Breast epithelium (tissue), 4 donors: ENCODE data around the gene PHLDA3. TPM values are rescaled to one million over a fixed set of nuclear protein-coding genes. Genes with fewer than 3 reads are reported as not detected.
A peak's percentile ranks its signal among the peaks of the same experiment; 100 is the strongest.

Experiments used
- DNase-seq, 2 donors: peaks; one replicate each; pipeline ENCODE4 v3.0.0-alpha.2; 2019; ENCODE audit warnings: low spot score in 2 of 2
- H3K27ac ChIP-seq, 2 donors: fragments of 200-600 bp; sonication (generic) in 1 of 2; one replicate each; pipeline ENCODE4 v1.5.1; 2016 to 2019; ENCODE audit warnings: mild to moderate bottlenecking in 1 of 2
- H3K27me3 ChIP-seq, 2 donors: fragments of 200-600 bp; sonication (generic) in 1 of 2; one replicate each; pipeline versions ENCODE4 v1.5.1 to v1.6.0; 2017 to 2019; ENCODE audit warnings: control low read depth in 1 of 2, mild to moderate bottlenecking in 1 of 2
- H3K36me3 ChIP-seq: fragments of 200-600 bp; one replicate; pipeline ENCODE4 v1.5.1; 2019
- H3K4me1 ChIP-seq, 2 donors: fragments of 200-600 bp; sonication (generic); one replicate each; pipeline ENCODE4 v1.5.1; 2016 to 2019; ENCODE audit warnings: control low read depth in 1 of 2
- H3K4me3 ChIP-seq, 3 donors: fragments of 200-600 bp; sonication (generic); 1 replicate in 2 of 3; 2 replicates in 1 of 3; pipeline ENCODE4 v1.5.1; 2016 to 2019; ENCODE audit warnings: mild to moderate bottlenecking in 3 of 3, moderate library complexity in 2 of 3
- H3K9me3 ChIP-seq, 2 donors: fragments of 200-600 bp; sonication (generic) in 1 of 2; one replicate each; pipeline ENCODE4 v1.5.1; 2016 to 2019; ENCODE audit warnings: control low read depth in 1 of 2
- POLR2A ChIP-seq: fragments of 450-650 bp; IDR thresholded peaks from one replicate; pipeline ENCODE4 v1.6.1; 2016; ENCODE audit warnings: antibody characterized with exemption, mild to moderate bottlenecking, moderate library complexity
- POLR2AphosphoS5 ChIP-seq, 3 donors: sonication (generic); formaldehyde crosslinking; IDR thresholded peaks; one replicate each; pipeline ENCODE4 v1.6.1; 2017; ENCODE audit warnings: antibody characterized with exemption in 3 of 3
- intact Hi-C: fragments of 100-400 bp; cut with DNase I; formaldehyde crosslinking; loops from one replicate; pipeline ENCODE4 v1.15.1; 2023; ENCODE audit warnings: low total_unique reads
- total RNA-seq, 3 donors: library from RNA; depleted of rRNA; stranded (reverse); fragments of >200 nt; gene quantifications; one replicate each; pipeline ENCODE4 v1.1.0, GENCODE V29; 2016
- TF ChIP-seq, protein P1 (sequence below), 3 donors: fragments of 450-650 bp; IDR thresholded peaks; one replicate each; pipeline ENCODE4 v1.5.1; 2016 to 2017; ENCODE audit warnings: antibody characterized with exemption in 3 of 3, mild to moderate bottlenecking in 3 of 3, moderate library complexity in 3 of 3

The PHLDA3 gene
- total RNA-seq, 3 donors from 2014 or later: 65.7 to 116 (median 92.7) TPM

- H3K4me1 ChIP-seq: peaks cover 16 to 25% of the 10 kb centered on the region in 2 donors
These were observed 33.5 kb upstream of the PHLDA3 start for GRCh38 chr1:201502511-201502857.

DNA sequence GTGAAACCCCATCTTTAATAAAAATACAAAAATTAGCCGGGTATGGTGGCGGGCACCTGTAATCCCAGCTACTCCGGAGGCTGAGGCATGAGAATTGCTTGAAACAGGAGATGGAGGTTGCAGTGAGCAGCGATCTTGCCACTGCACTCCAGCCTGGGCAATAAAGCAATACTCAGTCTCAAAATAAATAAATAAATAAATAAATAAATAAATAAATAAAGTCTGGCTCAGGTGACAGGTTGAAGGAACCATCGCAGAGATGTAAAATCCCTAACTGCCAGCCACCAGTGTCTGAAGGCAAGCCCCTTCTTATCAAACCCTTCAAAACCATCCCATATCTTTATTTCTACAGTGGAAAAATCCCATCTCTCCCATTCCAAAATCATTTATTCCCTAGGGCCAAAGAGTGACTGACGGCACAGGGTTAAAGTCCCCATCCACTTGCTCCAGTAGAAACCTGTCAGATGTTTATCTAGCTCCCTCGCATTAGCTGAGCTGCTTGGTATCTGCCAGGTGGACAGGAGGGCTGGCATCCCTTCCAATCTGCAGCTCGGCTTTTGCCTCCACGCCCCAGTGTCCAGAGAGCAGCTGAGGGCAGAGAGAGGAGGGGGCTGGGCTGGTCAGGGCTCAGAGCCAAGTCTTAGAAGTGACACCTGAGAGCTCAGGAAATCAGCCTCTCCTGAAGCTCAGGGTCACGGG lies 33.0 kb upstream of the PHLDA3 start:
- H3K9me3 ChIP-seq: no peaks in the 10 kb centered on the region
- intact Hi-C loops: no loop called here
- H3K27me3 ChIP-seq: no peaks in the 10 kb centered on the region
- peak overlapping the region in 2 of 3 donors; percentile 88 to 96 for H3K4me3 ChIP-seq
- H3K27ac ChIP-seq: peak overlapping the region; percentile 97 to 99
- peak in 1 of 2 donors; percentile 69 for DNase-seq
- TF ChIP-seq POLR2A: no peak
- TF ChIP-seq, protein P1, sequence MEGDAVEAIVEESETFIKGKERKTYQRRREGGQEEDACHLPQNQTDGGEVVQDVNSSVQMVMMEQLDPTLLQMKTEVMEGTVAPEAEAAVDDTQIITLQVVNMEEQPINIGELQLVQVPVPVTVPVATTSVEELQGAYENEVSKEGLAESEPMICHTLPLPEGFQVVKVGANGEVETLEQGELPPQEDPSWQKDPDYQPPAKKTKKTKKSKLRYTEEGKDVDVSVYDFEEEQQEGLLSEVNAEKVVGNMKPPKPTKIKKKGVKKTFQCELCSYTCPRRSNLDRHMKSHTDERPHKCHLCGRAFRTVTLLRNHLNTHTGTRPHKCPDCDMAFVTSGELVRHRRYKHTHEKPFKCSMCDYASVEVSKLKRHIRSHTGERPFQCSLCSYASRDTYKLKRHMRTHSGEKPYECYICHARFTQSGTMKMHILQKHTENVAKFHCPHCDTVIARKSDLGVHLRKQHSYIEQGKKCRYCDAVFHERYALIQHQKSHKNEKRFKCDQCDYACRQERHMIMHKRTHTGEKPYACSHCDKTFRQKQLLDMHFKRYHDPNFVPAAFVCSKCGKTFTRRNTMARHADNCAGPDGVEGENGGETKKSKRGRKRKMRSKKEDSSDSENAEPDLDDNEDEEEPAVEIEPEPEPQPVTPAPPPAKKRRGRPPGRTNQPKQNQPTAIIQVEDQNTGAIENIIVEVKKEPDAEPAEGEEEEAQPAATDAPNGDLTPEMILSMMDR (IDR thresholded peaks at IDR 0.05): no peak
- TF ChIP-seq POLR2AphosphoS5 (IDR thresholded peaks at IDR 0.05): peak; percentile 39 to 48 (median 45)
- H3K4me1 ChIP-seq: peaks cover 15 to 20% of the 10 kb centered on the region in 2 donors
- no peaks in the 10 kb centered on the region for H3K36me3 ChIP-seq

More at GRCh38 chr1:201502511-201502857, 33.5 kb upstream of the PHLDA3 start:
- intact Hi-C loops: no loop called here
- Histone ChIP-seq H3K36me3 (no peaks in the 10 kb centered on the region), H3K4me3 (peak overlapping the region in 2 of 3 donors; percentile 88 to 96), H3K27ac (peak overlapping the region; percentile 97 to 99), H3K9me3 (no peaks in the 10 kb centered on the region), H3K27me3 (no peaks in the 10 kb centered on the region)
- DNase-seq: peak in 1 of 2 donors; percentile 18
- TF ChIP-seq POLR2A (no peak), POLR2AphosphoS5 (IDR thresholded peaks at IDR 0.05) (no peak)
- TF ChIP-seq, protein P1 (IDR thresholded peaks at IDR 0.05): no peak

- H3K9me3 ChIP-seq: no peaks in the 10 kb centered on the region
- intact Hi-C loops: no loop called here
- no peaks in the 10 kb centered on the region for H3K27me3 ChIP-seq
- no peaks in the 10 kb centered on the region for H3K36me3 ChIP-seq
- peak overlapping the region; percentile 97 to 99 for H3K27ac ChIP-seq
- peaks cover 20 to 24% of the 10 kb centered on the region in 2 donors for H3K4me1 ChIP-seq
- peak overlapping the region in 2 of 3 donors; percentile 88 to 96 for H3K4me3 ChIP-seq
- peak in 1 of 2 donors; percentile 66 for DNase-seq
- TF ChIP-seq, protein P1 (IDR thresholded peaks at IDR 0.05): no peak
- TF ChIP-seq POLR2AphosphoS5 (IDR thresholded peaks at IDR 0.05): peak in 1 of 3 donors; percentile 24
These were observed 32.2 kb upstream of the PHLDA3 start for GRCh38 chr1:201501144-201501543.

- Histone ChIP-seq H3K4me1 (peaks cover 22 to 25% of the 10 kb centered on the region in 2 donors), H3K27me3 (no peaks in the 10 kb centered on the region), H3K4me3 (peak overlapping the region in 2 of 3 donors; percentile 88 to 96), H3K36me3 (no peaks in the 10 kb centered on the region), H3K27ac (peak overlapping the region; percentile 97 to 99), H3K9me3 (no peaks in the 10 kb centered on the region)
- DNase-seq: peak in 1 of 2 donors; percentile 72
- intact Hi-C loops: no loop called here
- no peak for TF ChIP-seq POLR2A
- TF ChIP-seq POLR2AphosphoS5 (IDR thresholded peaks at IDR 0.05): peak; percentile 6 to 56 (median 16)
These were observed 31.7 kb upstream of the PHLDA3 start for GRCh38 chr1:201500670-201501120.

DNA sequence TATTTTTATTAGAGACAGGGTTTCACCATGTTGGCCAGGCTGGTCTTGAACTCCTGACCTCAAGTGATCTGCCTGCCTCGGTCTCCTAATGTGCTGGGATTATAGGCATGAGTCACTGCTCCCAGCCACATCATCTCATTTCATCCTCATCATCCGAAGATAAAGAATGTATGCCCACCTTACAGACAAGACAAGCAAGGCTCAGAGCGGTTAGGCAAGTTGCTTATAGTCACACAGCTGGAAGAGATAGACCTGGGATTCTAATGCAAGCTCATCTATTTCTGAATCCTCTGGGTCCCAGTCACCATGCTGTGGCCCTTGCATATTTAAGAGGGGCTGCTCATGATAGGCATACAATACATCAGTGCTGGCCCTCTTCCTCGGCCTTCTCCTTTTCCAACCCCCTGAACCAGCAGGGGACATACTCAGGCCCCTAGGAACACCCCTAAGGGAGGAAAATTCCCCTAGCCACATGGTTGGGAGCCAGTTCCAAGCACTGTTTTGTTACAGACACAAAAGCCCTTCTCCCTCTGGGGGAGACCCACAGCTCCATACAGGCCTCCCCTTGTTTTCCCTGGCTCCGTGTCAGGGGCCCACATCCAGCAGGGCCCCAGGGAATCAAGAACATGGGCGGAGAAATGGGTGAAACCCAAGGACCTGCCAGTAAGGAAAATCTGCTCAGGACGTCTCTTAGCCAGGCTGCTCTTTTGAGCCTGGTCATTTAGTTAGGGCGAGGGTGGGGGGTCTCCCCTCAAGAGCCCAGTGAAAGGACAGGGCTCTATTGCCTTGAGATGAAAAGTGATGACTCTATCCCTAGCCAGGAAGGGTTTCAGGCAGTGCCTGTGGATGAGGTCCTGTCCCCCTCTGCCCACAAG lies 31.0 kb upstream of the PHLDA3 start:
- intact Hi-C loops: no loop called here
- DNase-seq: peak in 1 of 2 donors; percentile 78
- H3K27ac ChIP-seq: peak overlapping the region; percentile 97 to 99

More for the DNA sequence above, 31.0 kb upstream of the PHLDA3 start:
- no peaks in the 10 kb centered on the region for H3K36me3 ChIP-seq
- TF ChIP-seq, protein P1 (IDR thresholded peaks at IDR 0.05): peak in 1 of 3 donors; percentile 4
- TF ChIP-seq POLR2A (no peak), POLR2AphosphoS5 (IDR thresholded peaks at IDR 0.05) (peak in 1 of 3 donors; percentile 56)
- H3K4me1 ChIP-seq: peaks cover 28 to 32% of the 10 kb centered on the region in 2 donors
- H3K9me3 ChIP-seq: no peaks in the 10 kb centered on the region
- H3K27me3 ChIP-seq: no peaks in the 10 kb centered on the region
- H3K4me3 ChIP-seq: peak overlapping the region in 2 of 3 donors; percentile 88 to 96
